PFSK-1 (cell line): ENCODE measurements around the gene DIRAS1.

Experiments
- FOXP2 ChIP-seq: optimal IDR thresholded peaks from 2 replicates; pipeline ENCODE3; 2011; ENCODE audit warnings: borderline replicate concordance, control low read depth, inconsistent platforms; ENCODE audit not compliant: insufficient read depth; ENCODE audit errors: extremely low read length, extremely low read depth
- POLR2AphosphoS5 ChIP-seq: IDR thresholded peaks from 2 replicates; pipeline ENCODE4 v1.6.1; 2012; ENCODE audit warnings: low read depth, mild to moderate bottlenecking, control low read depth, low read length, moderate library complexity
- REST ChIP-seq, 2 experiments: IDR thresholded peaks; 2 replicates each; pipeline versions ENCODE4 v1.6.1 to v1.8.0; 2011 to 2012; ENCODE audit warnings: low read depth in 2 of 2, low read length in 2 of 2, control low read depth in 1 of 2, inconsistent platforms in 1 of 2, mild to moderate bottlenecking in 1 of 2, moderate library complexity in 1 of 2; ENCODE audit not compliant: insufficient read depth in 1 of 2
- SIN3A ChIP-seq: IDR thresholded peaks from 2 replicates; pipeline ENCODE4 v1.6.1; 2012; ENCODE audit warnings: mild to moderate bottlenecking, low read length, moderate library complexity, borderline replicate concordance; ENCODE audit not compliant: insufficient read depth
- TAF1 ChIP-seq: IDR thresholded peaks from 2 replicates; pipeline ENCODE4 v1.6.1; 2012; ENCODE audit warnings: low read length, control low read depth, borderline replicate concordance; ENCODE audit not compliant: insufficient read depth

DNA sequence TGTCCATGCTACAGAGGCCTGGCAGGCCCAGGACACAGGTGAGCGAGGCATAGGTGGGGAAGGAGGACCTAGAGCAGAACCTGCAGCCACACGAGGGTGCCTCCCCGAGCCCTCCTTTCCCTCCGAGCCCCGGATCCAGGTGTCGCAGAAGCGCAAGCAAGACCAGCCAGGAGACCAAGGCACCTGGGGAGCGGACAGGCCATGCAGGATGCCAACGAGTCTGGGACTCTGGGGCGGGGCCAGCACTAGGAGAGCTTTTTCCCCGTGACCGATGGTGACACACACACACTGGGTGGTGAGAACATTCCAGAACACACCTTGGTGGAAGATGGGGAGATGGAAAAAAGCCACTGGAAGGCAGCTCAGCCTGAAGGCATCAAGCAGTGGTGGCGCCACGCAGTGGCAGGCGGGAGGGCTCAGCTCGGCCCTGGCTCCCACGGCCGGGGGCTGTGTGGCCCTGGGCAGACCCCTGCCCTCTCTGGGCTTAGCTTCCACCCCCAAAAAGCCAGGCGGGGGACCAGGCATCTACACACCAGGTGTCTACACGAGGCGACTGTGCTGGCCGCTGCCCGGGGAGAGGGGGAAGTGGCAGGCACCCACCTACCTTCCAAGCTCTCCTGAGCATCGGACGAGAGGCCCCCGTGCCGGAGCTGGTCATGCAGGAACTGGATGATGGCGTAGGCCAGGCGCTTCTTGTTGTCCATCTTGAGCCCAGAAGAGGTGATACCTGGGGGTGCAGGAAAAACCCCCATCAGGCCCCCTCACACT lies 47.4 kb upstream of the DIRAS1 start:
- no peak for TF ChIP-seq SIN3A
- TF ChIP-seq REST (IDR thresholded peaks at IDR 0.05; ENCODE audit: insufficient read depth in 1 of 2, low read depth in 2 of 2, low read length in 2 of 2): no peak
- no peak for TF ChIP-seq POLR2AphosphoS5
- TF ChIP-seq TAF1: no peak
- TF ChIP-seq FOXP2: no peak
